ENCODE data around the gene SPATA16.
"Not testable (repeated sequence)": the region's sequence is repeated elsewhere in the genome, so short reads cannot be mapped to it uniquely, and the experiment has no call there.

SPATA16 gene

DNA sequence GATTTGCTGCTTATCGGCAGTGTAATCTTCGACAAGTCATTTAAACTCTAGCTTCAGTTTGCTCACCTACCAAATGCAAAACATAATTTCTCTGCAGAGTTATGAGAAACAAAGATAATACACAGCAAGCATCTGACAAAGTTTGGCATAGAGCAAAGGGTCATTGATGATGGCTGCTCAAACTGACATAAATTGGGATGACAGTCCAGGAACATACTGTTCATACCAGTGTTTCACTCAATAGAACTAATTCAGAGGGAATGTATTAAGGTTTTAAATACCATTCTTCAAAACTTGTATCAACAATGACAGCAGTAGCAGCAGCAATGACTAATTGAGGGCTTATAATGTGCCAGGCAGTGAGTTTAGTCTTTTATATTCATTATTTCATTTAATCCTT lies 137.6 kb downstream of the SPATA16 start:
- no peak for DNase-seq

GRCh38 chr3:173001622-173002021 lies 139.4 kb downstream of the SPATA16 start:
- no peak for DNase-seq

DNA sequence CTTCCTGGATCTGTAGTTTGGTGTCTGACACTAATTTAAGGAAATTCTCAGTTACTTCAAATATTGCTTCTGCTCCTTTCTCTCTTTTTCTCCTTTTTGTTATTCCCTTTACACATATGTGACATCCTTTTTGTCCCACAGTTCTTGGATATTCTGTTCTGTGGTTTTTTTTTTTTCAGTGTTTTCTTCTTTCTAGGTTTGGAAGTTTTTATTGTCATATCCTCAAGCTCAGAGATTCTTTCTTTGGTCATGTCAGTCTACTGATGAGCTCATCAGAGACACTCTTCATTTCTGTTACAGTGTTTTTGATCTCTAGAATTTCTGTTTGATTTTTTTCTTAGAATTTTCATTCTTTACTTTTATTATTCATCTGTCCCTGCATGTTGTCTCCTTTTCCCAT lies 140.5 kb downstream of the SPATA16 start:
- DNase-seq: no peak

DNA sequence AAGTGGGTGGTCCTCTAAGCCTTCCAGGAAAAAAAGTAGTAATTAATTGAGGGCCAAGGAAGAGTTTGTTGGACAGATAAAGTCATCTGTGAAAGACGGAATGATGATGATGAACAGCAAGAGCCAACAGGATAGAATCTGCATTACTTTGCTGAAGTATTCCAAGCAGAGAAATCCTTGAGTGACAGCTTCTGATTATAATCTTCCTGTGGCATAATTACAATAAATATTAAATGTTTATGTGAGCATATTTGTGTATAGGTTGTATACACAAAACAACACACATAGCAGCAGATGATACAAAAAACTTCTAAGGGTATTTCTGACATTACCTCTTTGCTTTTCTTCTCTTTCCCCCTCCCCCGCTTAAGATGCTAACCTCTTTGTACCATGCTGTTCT lies 147.6 kb downstream of the SPATA16 start:
- no peak for DNase-seq

- no peak for DNase-seq
These were observed 149.5 kb downstream of the SPATA16 start for GRCh38 chr3:172991424-172991996.

GRCh38 chr3:172989373-172989772 lies 151.7 kb downstream of the SPATA16 start:
- DNase-seq: no peak

GRCh38 chr3:172987273-172987672 lies 153.8 kb downstream of the SPATA16 start:
- no peak for DNase-seq

- no peak for DNase-seq
These were observed 156.1 kb downstream of the SPATA16 start for GRCh38 chr3:172984914-172985313.

- DNase-seq: no peak
These were observed 158.2 kb downstream of the SPATA16 start for GRCh38 chr3:172982736-172983364.

- DNase-seq: no peak
These were observed 159.5 kb downstream of the SPATA16 start for GRCh38 chr3:172981407-172981983.

GRCh38 chr3:172980849-172981248 lies 160.2 kb downstream of the SPATA16 start:
- DNase-seq: no peak

- no peak for DNase-seq
These were observed 163.3 kb downstream of the SPATA16 start for GRCh38 chr3:172977696-172978095.

- no peak for DNase-seq
These were observed 166.1 kb downstream of the SPATA16 start for GRCh38 chr3:172974969-172975368.

DNA sequence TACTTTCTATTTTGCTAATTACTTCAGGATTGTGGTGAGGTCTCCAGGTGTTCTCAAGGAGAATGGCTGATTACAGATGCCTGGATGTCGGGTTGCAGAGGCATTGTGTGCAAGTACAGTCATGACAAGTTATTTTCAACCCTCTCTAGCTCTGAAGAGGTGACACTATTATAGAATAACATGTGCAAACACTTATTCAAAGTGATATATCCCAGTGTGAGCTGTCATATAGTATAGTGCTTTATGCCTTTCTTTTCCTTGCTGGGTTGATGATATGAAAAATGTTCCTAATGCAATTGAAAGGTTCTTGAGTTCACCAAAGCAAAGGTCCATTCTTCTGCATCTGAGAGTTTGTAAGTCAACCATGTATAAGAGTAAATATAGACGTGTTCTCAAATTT lies 167.2 kb downstream of the SPATA16 start:
- DNase-seq: no peak

DNA sequence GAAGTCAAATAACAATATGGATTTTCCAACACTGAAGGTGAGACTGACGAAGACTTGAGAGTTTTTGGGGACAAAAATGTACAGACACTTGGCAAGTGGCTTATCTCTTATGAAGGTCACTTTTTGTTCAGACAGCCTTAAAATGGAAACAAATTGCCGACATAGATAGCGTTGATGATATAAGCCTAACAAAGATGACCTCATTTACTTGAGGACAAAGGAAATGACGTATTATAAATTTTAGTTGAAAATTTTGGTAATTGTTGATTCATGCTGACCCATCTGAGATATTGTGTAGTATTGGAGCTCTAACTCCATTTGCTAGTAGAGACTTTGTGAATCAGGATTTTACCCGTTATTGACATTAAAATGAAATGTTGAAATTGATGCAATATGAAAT lies 168.3 kb downstream of the SPATA16 start:
- DNase-seq: no peak

GRCh38 chr3:172972067-172972466 lies 169.0 kb downstream of the SPATA16 start:
- DNase-seq: no peak

DNA sequence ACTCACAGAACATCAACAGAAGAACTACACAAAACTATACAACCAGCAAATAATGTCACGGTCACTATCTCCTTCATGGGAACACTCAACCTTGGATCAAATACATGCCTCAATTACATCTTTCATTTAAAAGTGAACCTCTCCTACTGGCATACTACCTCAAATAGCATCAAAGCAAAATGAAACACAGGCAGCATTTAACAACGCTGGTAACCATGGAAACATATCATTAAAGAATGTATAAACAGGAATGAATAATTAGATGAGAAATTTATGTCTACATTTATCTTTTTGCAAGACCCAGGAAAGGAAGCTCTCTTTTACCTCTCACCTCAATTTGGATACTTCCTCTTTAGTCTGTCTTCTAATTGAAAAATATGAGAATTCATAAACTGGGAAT lies 172.4 kb downstream of the SPATA16 start:
- DNase-seq: no peak

DNA sequence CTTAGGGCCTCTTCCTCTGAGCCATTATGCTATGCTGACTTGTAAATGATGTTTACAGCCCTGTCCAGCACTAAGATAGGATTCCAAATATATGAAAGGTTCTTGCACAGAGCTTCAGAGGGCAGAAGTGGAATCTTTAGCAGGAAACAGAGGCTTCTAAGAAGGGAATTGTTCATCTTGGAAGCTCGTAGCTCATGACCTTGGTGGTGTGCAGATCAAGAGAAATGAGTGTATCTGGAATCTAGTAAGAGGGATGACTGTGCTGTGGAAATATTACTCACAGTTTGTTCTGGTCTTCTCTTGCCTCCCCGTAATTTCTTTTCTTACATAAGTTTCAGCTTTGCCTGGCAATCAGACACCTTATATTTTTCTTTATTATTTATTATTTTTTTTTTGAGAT lies 175.8 kb downstream of the SPATA16 start:
- DNase-seq: no peak

- DNase-seq: not testable (repeated sequence)
These were observed 180.3 kb downstream of the SPATA16 start for GRCh38 chr3:172960626-172961182.

DNA sequence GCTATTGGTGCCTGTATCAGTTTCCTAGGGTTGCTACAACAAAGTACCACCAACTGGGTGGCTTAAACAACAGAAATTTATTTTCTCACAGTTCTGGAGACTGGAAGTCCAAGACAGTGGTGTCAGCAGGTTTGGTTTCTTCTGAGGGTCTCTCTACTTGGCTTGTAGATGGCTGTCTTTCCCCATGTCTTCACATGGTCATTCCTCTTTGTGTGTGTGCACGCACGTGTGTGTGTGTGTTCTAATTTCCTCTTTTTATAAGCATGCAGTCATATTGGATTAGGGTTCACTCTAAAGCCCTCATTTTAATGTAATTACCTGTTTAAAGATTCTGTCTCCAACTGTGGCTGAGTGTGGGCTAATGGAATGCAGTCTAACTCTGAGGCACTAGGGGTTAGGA lies 182.5 kb downstream of the SPATA16 start:
- no peak for DNase-seq

- no peak for DNase-seq
These were observed 187.5 kb downstream of the SPATA16 start for GRCh38 chr3:172953571-172953970.

DNA sequence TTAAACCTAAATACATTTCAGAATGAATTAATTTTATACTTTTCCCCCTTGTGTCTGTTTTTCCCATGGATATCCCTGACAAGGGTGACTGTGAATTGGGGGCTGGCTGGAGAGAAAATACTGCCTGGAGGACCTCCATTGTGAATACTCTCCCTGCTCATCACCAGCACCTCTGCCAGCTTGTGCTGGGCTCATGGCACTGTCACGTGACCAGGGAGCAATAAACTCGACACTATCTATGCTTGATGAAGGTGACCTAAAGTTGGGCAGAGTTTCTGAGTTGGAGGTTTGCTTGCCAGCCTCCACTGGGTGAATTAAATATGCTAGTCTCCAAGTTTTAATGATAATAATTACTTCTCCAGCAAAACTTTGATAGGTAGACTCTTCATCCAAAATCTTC lies 189.5 kb downstream of the SPATA16 start:
- DNase-seq: no peak

GRCh38 chr3:172946061-172946460 lies 195.0 kb downstream of the SPATA16 start:
- DNase-seq: peak; percentile 42

- DNase-seq: no peak
These were observed 201.3 kb downstream of the SPATA16 start for GRCh38 chr3:172939651-172940293.
